Activated naive CD8-positive, alpha-beta T cell (primary cell): Measurements from ENCODE around the gene SMIM8.

Experiments
- H3K27ac Mint-ChIP-seq: one replicate; pipeline ENCODE4 v1.8.0; 2021; ENCODE audit warnings: mixed read lengths
- H3K27me3 Mint-ChIP-seq: one replicate; pipeline ENCODE4 v1.8.0; 2021; ENCODE audit warnings: mixed read lengths
- H3K36me3 Mint-ChIP-seq: one replicate; pipeline ENCODE4 v1.8.0; 2021; ENCODE audit warnings: mixed read lengths
- H3K4me1 Mint-ChIP-seq: one replicate; pipeline ENCODE4 v1.8.0; 2021; ENCODE audit warnings: low read depth, mixed read lengths
- H3K4me3 Mint-ChIP-seq: one replicate; pipeline ENCODE4 v1.8.0; 2021; ENCODE audit warnings: mild to moderate bottlenecking, mixed read lengths
- H3K9me3 Mint-ChIP-seq: one replicate; pipeline ENCODE4 v1.8.0; 2021; ENCODE audit warnings: low read depth, mixed read lengths

SMIM8 gene

DNA sequence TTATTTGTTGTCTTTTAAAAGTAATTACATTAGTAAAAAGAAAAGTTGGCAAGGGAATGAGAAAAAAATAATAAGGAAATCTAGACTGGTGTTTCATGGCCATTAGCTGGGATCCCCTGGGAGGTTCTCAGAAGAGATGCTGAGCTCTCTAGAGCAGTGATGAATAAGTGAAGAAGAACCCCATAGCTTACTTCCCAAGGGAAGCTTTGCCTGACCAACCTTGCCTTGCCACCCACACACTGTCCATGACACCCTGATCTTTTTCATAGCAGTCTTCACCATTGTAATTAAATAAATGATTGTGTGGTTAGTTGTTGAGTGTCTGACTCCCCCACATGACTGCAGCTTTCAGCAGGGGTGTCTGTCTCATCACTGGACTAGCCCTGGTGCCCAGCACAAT is 28.1 kb downstream of the SMIM8 start:
- Mint-ChIP-seq H3K27me3 (no peaks in the 10 kb centered on the region), H3K27ac (no peak overlapping the region), H3K36me3 (no peaks in the 10 kb centered on the region), H3K4me3 (no peak overlapping the region), H3K9me3 (no peaks in the 10 kb centered on the region), H3K4me1 (no peaks in the 10 kb centered on the region)

DNA sequence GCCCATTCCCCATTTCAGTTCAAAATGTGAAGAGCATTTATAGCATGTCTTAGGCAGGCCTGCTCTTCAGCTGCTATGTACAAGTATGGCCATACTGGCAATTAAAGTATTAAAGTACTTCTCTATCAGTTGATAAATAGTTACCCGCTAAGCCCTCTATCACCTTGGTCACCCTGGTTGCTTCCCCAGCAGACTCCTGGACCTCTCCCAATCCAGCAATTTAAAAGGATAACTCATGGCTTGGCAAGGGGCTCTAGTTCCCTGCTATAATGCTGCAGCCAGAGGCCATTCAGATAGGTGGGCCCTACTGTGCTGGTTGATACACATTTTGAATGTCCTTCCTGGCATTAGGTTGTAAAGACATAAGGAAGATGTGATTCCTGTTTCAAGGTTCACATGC is 29.2 kb downstream of the SMIM8 start:
- Mint-ChIP-seq H3K4me3 (no peak overlapping the region), H3K27me3 (no peaks in the 10 kb centered on the region), H3K27ac (no peak overlapping the region), H3K4me1 (no peaks in the 10 kb centered on the region), H3K36me3 (no peaks in the 10 kb centered on the region), H3K9me3 (no peaks in the 10 kb centered on the region)

GRCh38 chr6:87356181-87356580 is 33.8 kb downstream of the SMIM8 start:
- no peaks in the 10 kb centered on the region for H3K4me1 Mint-ChIP-seq
- H3K27me3 Mint-ChIP-seq, result no peaks in the 10 kb centered on the region
- no peak overlapping the region for H3K4me3 Mint-ChIP-seq
- peaks cover 5% of the 10 kb centered on the region for H3K36me3 Mint-ChIP-seq
- H3K27ac Mint-ChIP-seq, result no peak overlapping the region
- no peaks in the 10 kb centered on the region for H3K9me3 Mint-ChIP-seq

DNA sequence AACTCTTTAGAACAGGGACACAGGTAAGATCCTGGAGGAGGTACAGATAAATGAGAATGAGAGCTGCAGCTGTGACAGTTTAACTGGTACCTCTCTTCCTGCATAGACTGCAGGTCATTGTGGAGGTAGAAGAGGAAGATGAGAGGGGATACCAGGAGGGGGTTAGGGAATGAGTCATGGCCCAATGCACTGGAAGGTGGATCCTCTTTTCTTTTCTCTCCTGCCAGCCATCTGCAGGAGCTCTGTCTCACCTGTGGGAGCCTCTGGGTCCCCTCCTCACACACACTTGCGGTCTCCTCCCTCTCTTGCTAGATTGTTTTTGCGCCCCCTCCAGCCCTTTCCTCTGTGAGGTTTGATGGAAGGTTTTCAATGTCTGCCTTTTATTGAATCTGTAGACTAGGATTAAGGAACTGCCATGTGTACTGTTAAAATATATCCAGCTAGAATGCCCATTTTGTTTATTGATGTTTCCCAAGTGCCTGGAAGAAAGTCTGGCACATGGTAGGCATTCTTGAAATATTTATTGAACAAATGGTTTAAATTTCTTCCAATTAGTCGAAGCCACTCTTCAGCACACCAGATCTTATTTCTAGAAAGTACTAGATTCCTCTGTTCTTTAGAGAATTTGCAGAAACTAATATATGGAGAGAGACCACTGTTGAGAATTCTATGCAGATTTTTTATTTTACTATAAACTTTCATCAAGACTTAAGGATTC is 35.2 kb downstream of the SMIM8 start:
- no peak overlapping the region for H3K27ac Mint-ChIP-seq
- H3K4me3 Mint-ChIP-seq, result no peak overlapping the region
- H3K4me1 Mint-ChIP-seq, result no peaks in the 10 kb centered on the region
- peaks cover 9% of the 10 kb centered on the region for H3K36me3 Mint-ChIP-seq
- H3K9me3 Mint-ChIP-seq, result no peaks in the 10 kb centered on the region
- H3K27me3 Mint-ChIP-seq, result no peaks in the 10 kb centered on the region

GRCh38 chr6:87364602-87365252 is 42.3 kb downstream of the SMIM8 start:
- no peak overlapping the region for H3K4me3 Mint-ChIP-seq
- no peaks in the 10 kb centered on the region for H3K27me3 Mint-ChIP-seq
- peaks cover 26% of the 10 kb centered on the region for H3K36me3 Mint-ChIP-seq
- no peaks in the 10 kb centered on the region for H3K4me1 Mint-ChIP-seq
- no peak overlapping the region for H3K27ac Mint-ChIP-seq
- H3K9me3 Mint-ChIP-seq, result peaks cover 7% of the 10 kb centered on the region

- Mint-ChIP-seq H3K27me3 (no peaks in the 10 kb centered on the region), H3K27ac (no peak overlapping the region), H3K36me3 (peaks cover 21% of the 10 kb centered on the region), H3K4me1 (no peaks in the 10 kb centered on the region), H3K4me3 (no peak overlapping the region), H3K9me3 (peaks cover 7% of the 10 kb centered on the region)
These were observed 43.9 kb downstream of the SMIM8 start for GRCh38 chr6:87366072-87366827.

GRCh38 chr6:87366899-87367298 is 44.5 kb downstream of the SMIM8 start:
- Mint-ChIP-seq H3K4me1 (no peaks in the 10 kb centered on the region), H3K9me3 (peaks cover 7% of the 10 kb centered on the region), H3K27ac (no peak overlapping the region), H3K27me3 (no peaks in the 10 kb centered on the region), H3K4me3 (no peak overlapping the region), H3K36me3 (peaks cover 18% of the 10 kb centered on the region)

- no peak overlapping the region for H3K4me3 Mint-ChIP-seq
- no peak overlapping the region for H3K27ac Mint-ChIP-seq
- no peaks in the 10 kb centered on the region for H3K27me3 Mint-ChIP-seq
- H3K36me3 Mint-ChIP-seq, result peaks cover 10% of the 10 kb centered on the region
- no peaks in the 10 kb centered on the region for H3K4me1 Mint-ChIP-seq
- no peaks in the 10 kb centered on the region for H3K9me3 Mint-ChIP-seq
These were observed 51.0 kb downstream of the SMIM8 start for GRCh38 chr6:87373377-87373776.

DNA sequence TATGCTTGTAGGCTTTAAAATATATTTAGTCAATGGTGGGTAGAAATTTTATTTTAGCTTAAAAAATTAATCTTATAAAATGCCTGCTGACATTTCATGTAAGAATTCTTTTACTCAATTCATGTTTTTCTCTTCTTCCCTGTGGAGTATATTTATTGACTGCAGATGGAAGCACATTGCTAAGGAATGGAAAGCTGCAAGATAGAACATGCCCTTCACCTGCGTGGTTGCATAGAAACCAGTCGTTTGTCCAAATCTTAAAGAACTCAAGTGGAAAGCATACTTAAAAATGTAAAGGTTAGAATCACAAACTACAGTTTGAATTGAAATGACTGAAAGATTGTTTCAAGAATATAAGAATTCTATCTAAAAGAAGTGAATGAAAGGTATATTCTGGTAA is 52.9 kb downstream of the SMIM8 start:
- Mint-ChIP-seq H3K27me3 (no peaks in the 10 kb centered on the region), H3K4me3 (no peak overlapping the region), H3K9me3 (no peaks in the 10 kb centered on the region), H3K27ac (no peak overlapping the region), H3K4me1 (no peaks in the 10 kb centered on the region), H3K36me3 (peaks cover 10% of the 10 kb centered on the region)

GRCh38 chr6:87376643-87377042 is 54.3 kb downstream of the SMIM8 start:
- Mint-ChIP-seq H3K9me3 (no peaks in the 10 kb centered on the region), H3K27ac (no peak overlapping the region), H3K36me3 (peaks cover 10% of the 10 kb centered on the region), H3K27me3 (no peaks in the 10 kb centered on the region), H3K4me3 (no peak overlapping the region), H3K4me1 (no peaks in the 10 kb centered on the region)

GRCh38 chr6:87378947-87379346 is 56.6 kb downstream of the SMIM8 start:
- Mint-ChIP-seq H3K4me3 (no peak overlapping the region), H3K27ac (no peak overlapping the region), H3K36me3 (peaks cover 2% of the 10 kb centered on the region)

DNA sequence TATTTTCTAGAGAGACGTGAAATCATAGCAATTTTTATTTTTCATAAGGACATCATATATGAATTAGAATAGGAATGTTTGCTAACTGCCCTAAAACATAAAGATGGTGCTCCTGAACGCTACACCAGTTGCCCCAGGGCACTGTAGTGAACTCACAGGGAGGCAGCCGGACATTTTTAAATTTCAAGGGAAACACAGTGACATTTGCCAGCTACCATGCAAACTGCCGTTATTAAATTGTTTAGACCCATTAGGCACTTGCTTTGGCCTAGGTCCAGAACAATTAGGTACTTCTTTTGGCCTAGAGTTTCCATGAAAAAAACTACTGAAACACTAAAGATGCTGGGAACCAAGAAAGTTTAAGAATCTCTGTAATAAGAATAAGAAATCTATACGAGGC is 60.5 kb downstream of the SMIM8 start:
- H3K9me3 Mint-ChIP-seq, result no peaks in the 10 kb centered on the region
- H3K27me3 Mint-ChIP-seq, result no peaks in the 10 kb centered on the region
- H3K4me1 Mint-ChIP-seq, result no peaks in the 10 kb centered on the region
- no peak overlapping the region for H3K4me3 Mint-ChIP-seq
- H3K27ac Mint-ChIP-seq, result no peak overlapping the region
- H3K36me3 Mint-ChIP-seq, result no peaks in the 10 kb centered on the region

More at GRCh38 chr6:87378947-87379346, 56.6 kb downstream of the SMIM8 start:
- no peaks in the 10 kb centered on the region for H3K27me3 Mint-ChIP-seq
- H3K9me3 Mint-ChIP-seq, result no peaks in the 10 kb centered on the region
- no peaks in the 10 kb centered on the region for H3K4me1 Mint-ChIP-seq

GRCh38 chr6:87384038-87384437 is 61.6 kb downstream of the SMIM8 start:
- Mint-ChIP-seq H3K36me3 (no peaks in the 10 kb centered on the region), H3K4me3 (no peak overlapping the region), H3K27ac (no peak overlapping the region), H3K4me1 (no peaks in the 10 kb centered on the region), H3K27me3 (no peaks in the 10 kb centered on the region), H3K9me3 (no peaks in the 10 kb centered on the region)

DNA sequence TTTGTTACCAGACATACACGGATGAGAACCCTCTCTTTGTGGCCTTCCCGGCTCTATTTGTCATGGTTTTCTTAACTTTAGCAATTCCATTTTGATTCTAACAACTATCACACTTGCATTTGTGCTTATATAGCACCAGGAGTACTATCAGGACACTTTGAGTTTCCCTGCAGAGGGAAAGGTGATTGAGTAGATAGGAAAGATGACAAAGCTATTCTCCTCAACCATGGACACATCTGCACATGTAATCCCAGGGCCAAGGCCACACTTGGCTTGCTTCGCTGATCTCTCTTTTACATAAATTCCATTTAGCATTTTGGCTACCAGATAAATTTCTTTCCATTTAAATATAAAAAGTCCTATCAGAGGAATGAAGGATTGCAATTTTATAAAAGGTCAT is 62.1 kb downstream of the SMIM8 start:
- no peak overlapping the region for H3K4me3 Mint-ChIP-seq
- H3K27me3 Mint-ChIP-seq, result no peaks in the 10 kb centered on the region
- H3K9me3 Mint-ChIP-seq, result no peaks in the 10 kb centered on the region
- no peaks in the 10 kb centered on the region for H3K4me1 Mint-ChIP-seq
- H3K27ac Mint-ChIP-seq, result no peak overlapping the region
- H3K36me3 Mint-ChIP-seq, result no peaks in the 10 kb centered on the region

GRCh38 chr6:87391334-87391733 is 68.9 kb downstream of the SMIM8 start:
- Mint-ChIP-seq H3K36me3 (peaks cover 4% of the 10 kb centered on the region), H3K4me1 (peaks cover 2% of the 10 kb centered on the region), H3K4me3 (no peak overlapping the region), H3K27ac (no peak overlapping the region), H3K27me3 (no peaks in the 10 kb centered on the region), H3K9me3 (no peaks in the 10 kb centered on the region)
